Liver (tissue), 2 donors: ENCODE data around the gene NMNAT1.

ENCODE experiments used
- YY1 ChIP-seq: IDR thresholded peaks from 2 replicates; pipeline ENCODE4 v1.6.1; 2016; ENCODE audit warnings: antibody characterized with exemption, mild to moderate bottlenecking
- TF ChIP-seq, protein P1 (sequence below): fragments of 150-350 bp; IDR thresholded peaks from 2 replicates; pipeline ENCODE4 v1.5.1; 2017; ENCODE audit warnings: improper control_type of control experiment, low read depth, low read length; ENCODE audit not compliant: missing input control
- TF ChIP-seq, protein P2 (sequence below): IDR thresholded peaks from 2 replicates; pipeline ENCODE4 v1.6.1; 2016; ENCODE audit warnings: antibody characterized with exemption
- TF ChIP-seq, protein P3 (sequence below): IDR thresholded peaks from 2 replicates; pipeline ENCODE4 v1.6.1; 2016; ENCODE audit warnings: antibody characterized with exemption
- donor health status: healthy.

DNA sequence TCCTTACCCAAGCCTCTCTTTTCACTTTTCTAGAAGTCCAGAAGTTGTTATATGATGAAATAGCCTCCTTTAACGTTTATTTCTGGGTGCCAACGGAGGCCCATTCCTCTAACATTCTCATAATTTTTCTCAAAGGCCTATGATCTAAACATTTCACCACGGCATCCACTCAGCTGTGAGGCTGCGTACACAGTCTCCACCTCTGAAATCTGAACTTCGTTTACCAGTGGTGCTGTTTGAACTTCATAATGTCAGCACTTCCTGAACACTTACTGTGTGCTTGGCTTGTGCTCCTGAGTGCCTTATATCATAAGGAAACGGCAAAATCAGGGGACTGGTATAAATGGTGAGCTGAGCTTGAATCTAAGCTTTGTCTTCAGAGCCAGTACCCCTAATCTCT, 41.7 kb downstream of the NMNAT1 start:
- TF ChIP-seq, protein P1, sequence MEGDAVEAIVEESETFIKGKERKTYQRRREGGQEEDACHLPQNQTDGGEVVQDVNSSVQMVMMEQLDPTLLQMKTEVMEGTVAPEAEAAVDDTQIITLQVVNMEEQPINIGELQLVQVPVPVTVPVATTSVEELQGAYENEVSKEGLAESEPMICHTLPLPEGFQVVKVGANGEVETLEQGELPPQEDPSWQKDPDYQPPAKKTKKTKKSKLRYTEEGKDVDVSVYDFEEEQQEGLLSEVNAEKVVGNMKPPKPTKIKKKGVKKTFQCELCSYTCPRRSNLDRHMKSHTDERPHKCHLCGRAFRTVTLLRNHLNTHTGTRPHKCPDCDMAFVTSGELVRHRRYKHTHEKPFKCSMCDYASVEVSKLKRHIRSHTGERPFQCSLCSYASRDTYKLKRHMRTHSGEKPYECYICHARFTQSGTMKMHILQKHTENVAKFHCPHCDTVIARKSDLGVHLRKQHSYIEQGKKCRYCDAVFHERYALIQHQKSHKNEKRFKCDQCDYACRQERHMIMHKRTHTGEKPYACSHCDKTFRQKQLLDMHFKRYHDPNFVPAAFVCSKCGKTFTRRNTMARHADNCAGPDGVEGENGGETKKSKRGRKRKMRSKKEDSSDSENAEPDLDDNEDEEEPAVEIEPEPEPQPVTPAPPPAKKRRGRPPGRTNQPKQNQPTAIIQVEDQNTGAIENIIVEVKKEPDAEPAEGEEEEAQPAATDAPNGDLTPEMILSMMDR = no peak
- TF ChIP-seq, protein P2, sequence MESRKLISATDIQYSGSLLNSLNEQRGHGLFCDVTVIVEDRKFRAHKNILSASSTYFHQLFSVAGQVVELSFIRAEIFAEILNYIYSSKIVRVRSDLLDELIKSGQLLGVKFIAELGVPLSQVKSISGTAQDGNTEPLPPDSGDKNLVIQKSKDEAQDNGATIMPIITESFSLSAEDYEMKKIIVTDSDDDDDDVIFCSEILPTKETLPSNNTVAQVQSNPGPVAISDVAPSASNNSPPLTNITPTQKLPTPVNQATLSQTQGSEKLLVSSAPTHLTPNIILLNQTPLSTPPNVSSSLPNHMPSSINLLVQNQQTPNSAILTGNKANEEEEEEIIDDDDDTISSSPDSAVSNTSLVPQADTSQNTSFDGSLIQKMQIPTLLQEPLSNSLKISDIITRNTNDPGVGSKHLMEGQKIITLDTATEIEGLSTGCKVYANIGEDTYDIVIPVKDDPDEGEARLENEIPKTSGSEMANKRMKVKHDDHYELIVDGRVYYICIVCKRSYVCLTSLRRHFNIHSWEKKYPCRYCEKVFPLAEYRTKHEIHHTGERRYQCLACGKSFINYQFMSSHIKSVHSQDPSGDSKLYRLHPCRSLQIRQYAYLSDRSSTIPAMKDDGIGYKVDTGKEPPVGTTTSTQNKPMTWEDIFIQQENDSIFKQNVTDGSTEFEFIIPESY = no peak
- TF ChIP-seq, protein P3, sequence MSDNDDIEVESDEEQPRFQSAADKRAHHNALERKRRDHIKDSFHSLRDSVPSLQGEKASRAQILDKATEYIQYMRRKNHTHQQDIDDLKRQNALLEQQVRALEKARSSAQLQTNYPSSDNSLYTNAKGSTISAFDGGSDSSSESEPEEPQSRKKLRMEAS = no peak
- no peak for TF ChIP-seq YY1
